CD14-positive monocyte (primary cell): ENCODE measurements around the gene SLCO2A1. TPM values are rescaled to one million over a fixed set of nuclear protein-coding genes. Genes with fewer than 3 reads are reported as not detected.

Experiments
- DNase-seq, 3 donors: peaks; one replicate each; pipeline ENCODE4 v3.0.0-alpha.2; 2011 to 2022
- H2AFZ ChIP-seq: 2 replicates; pipeline ENCODE4 v1.6.0; 2012; ENCODE audit warnings: mild to moderate bottlenecking, low read depth, low read length, inconsistent platforms; ENCODE audit not compliant: insufficient read depth, poor library complexity, severe bottlenecking
- H3K27ac ChIP-seq, 2 donors: 1 replicate in 1 of 2; 2 replicates in 1 of 2; pipeline ENCODE4 v1.5.1; 2012 to 2013; ENCODE audit warnings: low read length in 2 of 2, control low read depth in 1 of 2, inconsistent platforms in 1 of 2, low read depth in 1 of 2, mild to moderate bottlenecking in 1 of 2
- H3K27me3 ChIP-seq, 2 donors: one replicate each; pipeline versions ENCODE4 v1.6.0 to v1.6.1; 2011 to 2013; ENCODE audit warnings: low read length in 2 of 2; ENCODE audit not compliant: control insufficient read depth in 2 of 2, insufficient read depth in 2 of 2
- H3K36me3 ChIP-seq, 2 donors: replicated peaks in 1 of 2; 1 replicate in 1 of 2; 2 replicates in 1 of 2; pipeline versions ENCODE4 v1.5.1 to v1.6.1; 2012 to 2013; ENCODE audit warnings: low read length in 2 of 2, control low read depth in 1 of 2, inconsistent platforms in 1 of 2, mild to moderate bottlenecking in 1 of 2; ENCODE audit not compliant: insufficient read depth in 2 of 2, control insufficient read depth in 1 of 2
- H3K4me1 ChIP-seq, 2 donors: 1 replicate in 1 of 2; 2 replicates in 1 of 2; pipeline versions ENCODE4 v1.5.1 to v1.6.1; 2012 to 2013; ENCODE audit warnings: low read length in 2 of 2, control low read depth in 1 of 2, inconsistent platforms in 1 of 2, mild to moderate bottlenecking in 1 of 2, moderate library complexity in 1 of 2; ENCODE audit not compliant: insufficient read depth in 2 of 2, control insufficient read depth in 1 of 2
- H3K4me2 ChIP-seq: replicated peaks from 2 replicates; pipeline ENCODE3; 2012; ENCODE audit warnings: low read length, moderate library complexity, mild to moderate bottlenecking; ENCODE audit not compliant: poor library complexity, severe bottlenecking; ENCODE audit errors: extremely low read depth
- H3K4me3 ChIP-seq, 3 experiments: fragments of 200-600 bp in 1 of 3; sonication (generic) in 1 of 3; replicated peaks in 1 of 3; 1 replicate in 2 of 3; 2 replicates in 1 of 3; pipeline ENCODE4 v1.5.1; 2011 to 2013; ENCODE audit warnings: low read length in 3 of 3, mild to moderate bottlenecking in 3 of 3, control low read depth in 2 of 3, low read depth in 2 of 3, inconsistent platforms in 1 of 3, moderate library complexity in 1 of 3
- H3K79me2 ChIP-seq: 2 replicates; pipeline ENCODE4 v1.6.0; 2012; ENCODE audit warnings: mild to moderate bottlenecking, control low read depth, inconsistent platforms, low read length, moderate library complexity; ENCODE audit not compliant: insufficient read depth
- H3K9ac ChIP-seq: 2 replicates; pipeline ENCODE4 v1.6.0; 2017; ENCODE audit warnings: low read length, mild to moderate bottlenecking; ENCODE audit not compliant: insufficient read depth, poor library complexity, severe bottlenecking
- H3K9me3 ChIP-seq, 2 donors: replicated peaks in 1 of 2; 1 replicate in 1 of 2; 2 replicates in 1 of 2; pipeline versions ENCODE4 v1.5.1 to v1.6.1; 2012 to 2013; ENCODE audit warnings: low read length in 2 of 2, control low read depth in 1 of 2; ENCODE audit not compliant: control insufficient read depth in 1 of 2, insufficient read depth in 1 of 2
- H4K20me1 ChIP-seq: 2 replicates; pipeline ENCODE4 v1.6.0; 2012; ENCODE audit warnings: mild to moderate bottlenecking, low read length, control low read depth, moderate library complexity; ENCODE audit not compliant: insufficient read depth
- H3K27ac Mint-ChIP-seq, 7 donors: one replicate each; pipeline ENCODE4 v1.8.0; 2020; ENCODE audit warnings: mild to moderate bottlenecking in 7 of 7, mixed read lengths in 7 of 7, moderate library complexity in 6 of 7, inconsistent platforms in 2 of 7
- H3K27me3 Mint-ChIP-seq, 3 donors: one replicate each; pipeline ENCODE4 v1.8.0; 2021 to 2022; ENCODE audit warnings: low read depth in 3 of 3, mild to moderate bottlenecking in 3 of 3, mixed read lengths in 3 of 3, moderate library complexity in 3 of 3, inconsistent platforms in 1 of 3
- H3K36me3 Mint-ChIP-seq, 2 donors: one replicate each; pipeline ENCODE4 v1.8.0; 2020; ENCODE audit warnings: mixed read lengths in 2 of 2, inconsistent platforms in 1 of 2, mild to moderate bottlenecking in 1 of 2
- H3K4me1 Mint-ChIP-seq: one replicate; pipeline ENCODE4 v1.8.0; 2020; ENCODE audit warnings: mild to moderate bottlenecking, mixed read lengths
- H3K4me3 Mint-ChIP-seq, 2 donors: one replicate each; pipeline ENCODE4 v1.8.0; 2020; ENCODE audit warnings: mild to moderate bottlenecking in 2 of 2, mixed read lengths in 2 of 2, moderate library complexity in 1 of 2
- H3K9me3 Mint-ChIP-seq, 7 donors: one replicate each; pipeline ENCODE4 v1.8.0; 2020 to 2022; ENCODE audit warnings: mixed read lengths in 7 of 7, mild to moderate bottlenecking in 6 of 7, moderate library complexity in 6 of 7, inconsistent platforms in 2 of 7
- WGBS: methylation state at CpG from one replicate; pipeline ENCODE4 v1.1.5; 2013; ENCODE audit warnings: missing lambda C conversion rate; ENCODE audit not compliant: insufficient coverage; 5-methylcytosine and 5-hydroxymethylcytosine counted together
- intact Hi-C, 2 donors: fragments of 100-400 bp; cut with micrococcal nuclease; formaldehyde crosslinking; loops; one replicate each; pipeline versions ENCODE4 v1.15.0 to v1.15.1; 2023
- polyA plus RNA-seq, 3 donors: library from polyadenylated mRNA; depleted of rRNA in 1 of 3; unstranded in 2 of 3; stranded (reverse) in 1 of 3; fragments of 300-500 nt in 2 of 3; fragments of >200 nt in 1 of 3; fragmentation: Illumina TruSeq in 2 of 3; gene quantifications; 1 replicate in 2 of 3; 2 replicates in 1 of 3; pipeline ENCODE4 v1.2.3, GENCODE V29; 2012 to 2021
- TF ChIP-seq, protein P1 (sequence below): fragments of 200-600 bp; IDR thresholded peaks from one replicate; pipeline ENCODE4 v1.8.0; 2022; ENCODE audit warnings: antibody characterized with exemption, mild to moderate bottlenecking

Gene SLCO2A1
- polyA plus RNA-seq, 3 donors, result 0.12 TPM; not detected in 2

DNA sequence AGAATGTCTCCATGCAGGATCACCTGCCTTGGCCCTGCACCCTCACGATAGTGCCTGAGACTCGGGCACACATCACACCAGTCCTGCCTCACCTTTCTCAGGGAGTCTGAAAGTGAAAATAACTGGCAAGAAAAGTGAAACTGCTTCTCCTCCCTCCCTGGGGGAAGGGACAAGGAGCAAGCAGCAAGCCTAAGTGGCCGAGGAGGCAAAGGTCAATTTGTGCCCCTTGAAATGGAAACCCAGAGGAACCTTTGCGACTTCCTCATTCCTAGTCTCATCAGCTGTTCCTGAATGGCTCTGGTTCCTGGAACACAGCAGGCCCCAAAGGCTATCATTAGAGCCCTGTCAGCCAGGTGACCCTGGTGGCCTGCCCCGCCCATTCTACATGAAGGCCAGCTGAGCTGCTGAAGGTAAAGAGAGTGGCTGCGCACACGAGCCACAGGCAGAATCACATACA lies 28.0 kb upstream of the SLCO2A1 start:
- no peak overlapping the region for H3K27ac ChIP-seq
- Mint-ChIP-seq H3K4me3 (no peak overlapping the region), H3K27me3 (peaks cover 0 to 6% (median 3%) of the 10 kb centered on the region in 3 donors), H3K36me3 (no peaks in the 10 kb centered on the region), H3K9me3 (peaks cover 0 to 8% (median 0%) of the 10 kb centered on the region in 7 donors), H3K4me1 (no peaks in the 10 kb centered on the region), H3K27ac (peak overlapping the region in 1 of 7 donors; percentile 21)
- no peak for DNase-seq
- no peaks in the 10 kb centered on the region for H3K79me2 ChIP-seq
- no peaks in the 10 kb centered on the region for H3K27me3 ChIP-seq
- no peak overlapping the region for H2AFZ ChIP-seq
- WGBS, result 83% methylated on average over 6 of the region's 7 CpGs
- H3K9ac ChIP-seq, result no peak overlapping the region
- no peak overlapping the region for H3K4me2 ChIP-seq
- TF ChIP-seq, protein P1, sequence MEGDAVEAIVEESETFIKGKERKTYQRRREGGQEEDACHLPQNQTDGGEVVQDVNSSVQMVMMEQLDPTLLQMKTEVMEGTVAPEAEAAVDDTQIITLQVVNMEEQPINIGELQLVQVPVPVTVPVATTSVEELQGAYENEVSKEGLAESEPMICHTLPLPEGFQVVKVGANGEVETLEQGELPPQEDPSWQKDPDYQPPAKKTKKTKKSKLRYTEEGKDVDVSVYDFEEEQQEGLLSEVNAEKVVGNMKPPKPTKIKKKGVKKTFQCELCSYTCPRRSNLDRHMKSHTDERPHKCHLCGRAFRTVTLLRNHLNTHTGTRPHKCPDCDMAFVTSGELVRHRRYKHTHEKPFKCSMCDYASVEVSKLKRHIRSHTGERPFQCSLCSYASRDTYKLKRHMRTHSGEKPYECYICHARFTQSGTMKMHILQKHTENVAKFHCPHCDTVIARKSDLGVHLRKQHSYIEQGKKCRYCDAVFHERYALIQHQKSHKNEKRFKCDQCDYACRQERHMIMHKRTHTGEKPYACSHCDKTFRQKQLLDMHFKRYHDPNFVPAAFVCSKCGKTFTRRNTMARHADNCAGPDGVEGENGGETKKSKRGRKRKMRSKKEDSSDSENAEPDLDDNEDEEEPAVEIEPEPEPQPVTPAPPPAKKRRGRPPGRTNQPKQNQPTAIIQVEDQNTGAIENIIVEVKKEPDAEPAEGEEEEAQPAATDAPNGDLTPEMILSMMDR, result no peak
- H3K4me1 ChIP-seq, result no peaks in the 10 kb centered on the region
- H3K36me3 ChIP-seq, result no peaks in the 10 kb centered on the region
- H3K4me3 ChIP-seq, result no peak overlapping the region
- H4K20me1 ChIP-seq, result no peaks in the 10 kb centered on the region
- intact Hi-C loops, result no loop called here
- peaks cover 0 to 8% of the 10 kb centered on the region in 2 donors for H3K9me3 ChIP-seq

- TF ChIP-seq, protein P1, result no peak
- H3K27me3 ChIP-seq, result no peaks in the 10 kb centered on the region
- H3K4me1 Mint-ChIP-seq, result no peaks in the 10 kb centered on the region
- H3K79me2 ChIP-seq, result no peaks in the 10 kb centered on the region
- WGBS, result no CpG with 5 or more reads among the region's 2 CpGs
- H3K36me3 Mint-ChIP-seq, result no peaks in the 10 kb centered on the region
- H4K20me1 ChIP-seq, result no peaks in the 10 kb centered on the region
- intact Hi-C loops, result no loop called here
- H3K4me3 Mint-ChIP-seq, result no peak overlapping the region
- H3K27ac Mint-ChIP-seq, result no peak overlapping the region
- H3K9ac ChIP-seq, result no peak overlapping the region
- no peak for DNase-seq
- H2AFZ ChIP-seq, result no peak overlapping the region
- peaks cover 0 to 4% (median 3%) of the 10 kb centered on the region in 3 donors for H3K27me3 Mint-ChIP-seq
- no peaks in the 10 kb centered on the region for H3K4me1 ChIP-seq
- no peak overlapping the region for H3K4me3 ChIP-seq
- no peaks in the 10 kb centered on the region for H3K36me3 ChIP-seq
- H3K9me3 ChIP-seq, result peaks cover 0 to 11% of the 10 kb centered on the region in 2 donors
- H3K9me3 Mint-ChIP-seq, result peaks cover 0 to 8% (median 4%) of the 10 kb centered on the region in 7 donors
- H3K27ac ChIP-seq, result no peak overlapping the region
- no peak overlapping the region for H3K4me2 ChIP-seq
Observed at GRCh38 chr3:134057006-134057653, 27.4 kb upstream of the SLCO2A1 start.
